ENCODE measurements around the gene CYP19A1.
A peak's percentile ranks its signal among the peaks of the same experiment; 100 is the strongest.

The CYP19A1 gene

DNA sequence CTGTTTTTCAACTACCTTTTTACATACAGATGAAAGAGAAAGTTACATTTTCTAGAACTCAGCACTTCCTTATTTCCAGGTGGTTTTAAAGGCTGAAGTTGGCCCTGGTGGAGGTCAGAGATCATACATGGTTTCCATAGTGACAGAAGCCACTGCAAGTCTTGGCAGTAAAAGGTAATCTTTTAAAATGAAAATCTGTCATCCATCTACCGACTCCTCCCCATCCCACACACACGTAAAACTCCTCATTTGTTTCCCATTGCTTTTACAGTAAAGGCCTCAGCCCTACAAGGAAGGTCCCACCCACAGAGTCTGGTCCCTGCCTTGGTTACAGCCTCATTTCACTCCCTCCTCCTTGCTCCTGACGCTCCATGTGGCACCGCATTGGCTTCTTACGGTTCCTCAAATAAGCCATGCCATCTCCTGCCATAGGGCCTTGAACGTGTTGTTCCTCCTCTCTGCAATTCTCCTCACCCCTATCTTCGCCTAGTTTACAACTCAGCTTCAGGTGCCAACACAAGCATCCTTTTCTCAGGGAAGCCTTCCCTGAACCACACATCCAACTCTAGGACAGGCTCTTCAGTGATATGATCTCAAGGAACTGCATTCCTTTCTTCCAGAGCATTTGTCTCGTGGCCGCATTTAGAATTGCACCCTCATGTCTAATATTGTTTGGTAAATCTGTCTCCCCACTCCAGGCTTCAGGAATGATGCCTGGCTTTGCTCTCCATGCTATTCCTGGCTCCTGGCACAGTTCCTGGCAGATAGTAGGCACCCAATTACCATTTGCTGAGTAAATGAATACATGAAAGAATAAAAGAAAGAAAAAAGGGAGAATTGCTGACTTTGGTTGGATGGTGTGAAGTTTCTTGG is 2.6 kb downstream of the CYP19A1 start:
- no peaks in the 10 kb centered on the region for H3K36me3 ChIP-seq (ENCODE audit: control insufficient read depth in 2 of 2, insufficient read depth in 1 of 2, low read length in 2 of 2)
- CTCF ChIA-PET = no interaction called here
- no peak overlapping the region for H3K27ac ChIP-seq (ENCODE audit: extremely low read depth, low read depth, low read length)
- H3K4me1 ChIP-seq (ENCODE audit: control insufficient read depth, insufficient read depth, low read length) = no peaks in the 10 kb centered on the region
- H3K4me3 ChIP-seq (ENCODE audit: low read depth, low read length) = no peak overlapping the region
- H3K9me3 ChIP-seq (ENCODE audit: control insufficient read depth, insufficient read depth, low read depth, low read length) = no peaks in the 10 kb centered on the region
- POLR2A ChIA-PET = no interaction called here
- TF ChIP-seq ZFP69B (tag by site-specific recombination; IDR thresholded peaks at IDR 0.05) (no peak), ZNF266 (tag by site-specific recombination; IDR thresholded peaks at IDR 0.05; ENCODE audit: low read depth) (no peak), ZNF830 (tag by site-specific recombination; IDR thresholded peaks at IDR 0.05; ENCODE audit: low read depth) (no peak), ZNF19 (tag by site-specific recombination; IDR thresholded peaks at IDR 0.05; ENCODE audit: low read depth) (no peak), ZNF530 (tag by site-specific recombination; IDR thresholded peaks at IDR 0.05; ENCODE audit: low read depth) (no peak), ZNF558 (tag by site-specific recombination; IDR thresholded peaks at IDR 0.05) (no peak), ZNF112 (tag by site-specific recombination; IDR thresholded peaks at IDR 0.05) (no peak), EGR2 (tag by site-specific recombination; IDR thresholded peaks at IDR 0.05; ENCODE audit: low read depth) (peak; percentile 70; the same call in 1 of the 2 replicates), ZSCAN30 (tag by site-specific recombination; IDR thresholded peaks at IDR 0.05) (no peak), ZFHX2 (tag by site-specific recombination; conservative IDR thresholded peaks at IDR 0.05) (peak; percentile 53)
- TF ChIP-seq, protein P1, sequence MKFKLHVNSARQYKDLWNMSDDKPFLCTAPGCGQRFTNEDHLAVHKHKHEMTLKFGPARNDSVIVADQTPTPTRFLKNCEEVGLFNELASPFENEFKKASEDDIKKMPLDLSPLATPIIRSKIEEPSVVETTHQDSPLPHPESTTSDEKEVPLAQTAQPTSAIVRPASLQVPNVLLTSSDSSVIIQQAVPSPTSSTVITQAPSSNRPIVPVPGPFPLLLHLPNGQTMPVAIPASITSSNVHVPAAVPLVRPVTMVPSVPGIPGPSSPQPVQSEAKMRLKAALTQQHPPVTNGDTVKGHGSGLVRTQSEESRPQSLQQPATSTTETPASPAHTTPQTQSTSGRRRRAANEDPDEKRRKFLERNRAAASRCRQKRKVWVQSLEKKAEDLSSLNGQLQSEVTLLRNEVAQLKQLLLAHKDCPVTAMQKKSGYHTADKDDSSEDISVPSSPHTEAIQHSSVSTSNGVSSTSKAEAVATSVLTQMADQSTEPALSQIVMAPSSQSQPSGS (tag by site-specific recombination; IDR thresholded peaks at IDR 0.05; ENCODE audit: low read depth) = no peak
- TF ChIP-seq, protein P2, sequence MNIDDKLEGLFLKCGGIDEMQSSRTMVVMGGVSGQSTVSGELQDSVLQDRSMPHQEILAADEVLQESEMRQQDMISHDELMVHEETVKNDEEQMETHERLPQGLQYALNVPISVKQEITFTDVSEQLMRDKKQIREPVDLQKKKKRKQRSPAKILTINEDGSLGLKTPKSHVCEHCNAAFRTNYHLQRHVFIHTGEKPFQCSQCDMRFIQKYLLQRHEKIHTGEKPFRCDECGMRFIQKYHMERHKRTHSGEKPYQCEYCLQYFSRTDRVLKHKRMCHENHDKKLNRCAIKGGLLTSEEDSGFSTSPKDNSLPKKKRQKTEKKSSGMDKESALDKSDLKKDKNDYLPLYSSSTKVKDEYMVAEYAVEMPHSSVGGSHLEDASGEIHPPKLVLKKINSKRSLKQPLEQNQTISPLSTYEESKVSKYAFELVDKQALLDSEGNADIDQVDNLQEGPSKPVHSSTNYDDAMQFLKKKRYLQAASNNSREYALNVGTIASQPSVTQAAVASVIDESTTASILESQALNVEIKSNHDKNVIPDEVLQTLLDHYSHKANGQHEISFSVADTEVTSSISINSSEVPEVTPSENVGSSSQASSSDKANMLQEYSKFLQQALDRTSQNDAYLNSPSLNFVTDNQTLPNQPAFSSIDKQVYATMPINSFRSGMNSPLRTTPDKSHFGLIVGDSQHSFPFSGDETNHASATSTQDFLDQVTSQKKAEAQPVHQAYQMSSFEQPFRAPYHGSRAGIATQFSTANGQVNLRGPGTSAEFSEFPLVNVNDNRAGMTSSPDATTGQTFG (tag by site-specific recombination; IDR thresholded peaks at IDR 0.05; ENCODE audit: borderline replicate concordance) = no peak
- TF ChIP-seq, protein P3, sequence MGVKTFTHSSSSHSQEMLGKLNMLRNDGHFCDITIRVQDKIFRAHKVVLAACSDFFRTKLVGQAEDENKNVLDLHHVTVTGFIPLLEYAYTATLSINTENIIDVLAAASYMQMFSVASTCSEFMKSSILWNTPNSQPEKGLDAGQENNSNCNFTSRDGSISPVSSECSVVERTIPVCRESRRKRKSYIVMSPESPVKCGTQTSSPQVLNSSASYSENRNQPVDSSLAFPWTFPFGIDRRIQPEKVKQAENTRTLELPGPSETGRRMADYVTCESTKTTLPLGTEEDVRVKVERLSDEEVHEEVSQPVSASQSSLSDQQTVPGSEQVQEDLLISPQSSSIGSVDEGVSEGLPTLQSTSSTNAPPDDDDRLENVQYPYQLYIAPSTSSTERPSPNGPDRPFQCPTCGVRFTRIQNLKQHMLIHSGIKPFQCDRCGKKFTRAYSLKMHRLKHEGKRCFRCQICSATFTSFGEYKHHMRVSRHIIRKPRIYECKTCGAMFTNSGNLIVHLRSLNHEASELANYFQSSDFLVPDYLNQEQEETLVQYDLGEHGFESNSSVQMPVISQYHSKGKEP (tag by site-specific recombination; IDR thresholded peaks at IDR 0.05) = no peak

DNA sequence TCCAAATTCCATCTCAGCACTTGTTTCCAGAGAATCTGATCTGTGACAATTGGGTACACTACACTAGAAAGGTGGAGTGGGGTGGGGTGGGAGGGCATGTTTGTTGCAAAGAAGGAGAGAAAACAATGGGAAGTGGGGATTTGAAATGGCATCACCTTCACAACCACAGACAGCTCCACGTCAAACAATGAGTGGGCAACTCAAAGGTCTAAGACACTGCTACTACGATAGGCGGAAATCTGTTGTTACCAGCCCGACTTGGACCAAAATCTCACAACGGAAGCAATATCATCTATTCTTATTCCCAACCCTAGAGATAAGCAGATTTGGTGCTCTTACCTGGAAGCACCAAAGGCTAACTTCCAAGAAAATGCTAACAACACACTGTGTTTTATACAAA is 3.3 kb downstream of the CYP19A1 start:
- no peak overlapping the region for H3K4me3 ChIP-seq (ENCODE audit: low read depth, low read length)
- no peaks in the 10 kb centered on the region for H3K9me3 ChIP-seq (ENCODE audit: control insufficient read depth, insufficient read depth, low read depth, low read length)
- H3K4me1 ChIP-seq (ENCODE audit: control insufficient read depth, insufficient read depth, low read length) = no peaks in the 10 kb centered on the region
- no peak overlapping the region for H3K27ac ChIP-seq (ENCODE audit: extremely low read depth, low read depth, low read length)
- CTCF ChIA-PET = interaction anchor here (0.7 kb wide), 1 partner anchor 251 kb away, joined by 3 read pairs; no protein-coding TSS in a partner anchor
- POLR2A ChIA-PET = no interaction called here
- no peaks in the 10 kb centered on the region for H3K36me3 ChIP-seq (ENCODE audit: control insufficient read depth in 2 of 2, insufficient read depth in 1 of 2, low read length in 2 of 2)
- TF ChIP-seq, protein P4, sequence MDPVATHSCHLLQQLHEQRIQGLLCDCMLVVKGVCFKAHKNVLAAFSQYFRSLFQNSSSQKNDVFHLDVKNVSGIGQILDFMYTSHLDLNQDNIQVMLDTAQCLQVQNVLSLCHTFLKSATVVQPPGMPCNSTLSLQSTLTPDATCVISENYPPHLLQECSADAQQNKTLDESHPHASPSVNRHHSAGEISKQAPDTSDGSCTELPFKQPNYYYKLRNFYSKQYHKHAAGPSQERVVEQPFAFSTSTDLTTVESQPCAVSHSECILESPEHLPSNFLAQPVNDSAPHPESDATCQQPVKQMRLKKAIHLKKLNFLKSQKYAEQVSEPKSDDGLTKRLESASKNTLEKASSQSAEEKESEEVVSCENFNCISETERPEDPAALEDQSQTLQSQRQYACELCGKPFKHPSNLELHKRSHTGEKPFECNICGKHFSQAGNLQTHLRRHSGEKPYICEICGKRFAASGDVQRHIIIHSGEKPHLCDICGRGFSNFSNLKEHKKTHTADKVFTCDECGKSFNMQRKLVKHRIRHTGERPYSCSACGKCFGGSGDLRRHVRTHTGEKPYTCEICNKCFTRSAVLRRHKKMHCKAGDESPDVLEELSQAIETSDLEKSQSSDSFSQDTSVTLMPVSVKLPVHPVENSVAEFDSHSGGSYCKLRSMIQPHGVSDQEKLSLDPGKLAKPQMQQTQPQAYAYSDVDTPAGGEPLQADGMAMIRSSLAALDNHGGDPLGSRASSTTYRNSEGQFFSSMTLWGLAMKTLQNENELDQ (tag by site-specific recombination; IDR thresholded peaks at IDR 0.05; ENCODE audit: low read depth) = no peak
- no peak for TF ChIP-seq ZNF510 (tag by site-specific recombination; IDR thresholded peaks at IDR 0.05; ENCODE audit: insufficient replicate concordance)
- no peak for TF ChIP-seq ZNF621 (tag by site-specific recombination; IDR thresholded peaks at IDR 0.05)
- no peak for TF ChIP-seq ZNF626 (tag by site-specific recombination; IDR thresholded peaks at IDR 0.05)
- TF ChIP-seq ZNF24 (tag by site-specific recombination; IDR thresholded peaks at IDR 0.05) = no peak
- TF ChIP-seq ZNF121 (tag by site-specific recombination; IDR thresholded peaks at IDR 0.05) = no peak
- TF ChIP-seq ZNF660 (tag by site-specific recombination; IDR thresholded peaks at IDR 0.05) = no peak
- no peak for TF ChIP-seq SP7 (tag by site-specific recombination; IDR thresholded peaks at IDR 0.05)
- TF ChIP-seq ZNF335 (tag by site-specific recombination; conservative IDR thresholded peaks at IDR 0.05) = no peak
- TF ChIP-seq, protein P5, sequence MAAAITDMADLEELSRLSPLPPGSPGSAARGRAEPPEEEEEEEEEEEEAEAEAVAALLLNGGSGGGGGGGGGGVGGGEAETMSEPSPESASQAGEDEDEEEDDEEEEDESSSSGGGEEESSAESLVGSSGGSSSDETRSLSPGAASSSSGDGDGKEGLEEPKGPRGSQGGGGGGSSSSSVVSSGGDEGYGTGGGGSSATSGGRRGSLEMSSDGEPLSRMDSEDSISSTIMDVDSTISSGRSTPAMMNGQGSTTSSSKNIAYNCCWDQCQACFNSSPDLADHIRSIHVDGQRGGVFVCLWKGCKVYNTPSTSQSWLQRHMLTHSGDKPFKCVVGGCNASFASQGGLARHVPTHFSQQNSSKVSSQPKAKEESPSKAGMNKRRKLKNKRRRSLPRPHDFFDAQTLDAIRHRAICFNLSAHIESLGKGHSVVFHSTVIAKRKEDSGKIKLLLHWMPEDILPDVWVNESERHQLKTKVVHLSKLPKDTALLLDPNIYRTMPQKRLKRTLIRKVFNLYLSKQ (tag by site-specific recombination; IDR thresholded peaks at IDR 0.05; ENCODE audit: borderline replicate concordance) = no peak
- no peak for TF ChIP-seq ZNF311 (tag by site-specific recombination; IDR thresholded peaks at IDR 0.05; ENCODE audit: borderline replicate concordance)
- TF ChIP-seq ZNF747 (tag by site-specific recombination; IDR thresholded peaks at IDR 0.05) = no peak
